ENCODE measurements around the gene DTX3. TPM values are rescaled to one million over a fixed set of nuclear protein-coding genes. Genes with fewer than 3 reads are reported as not detected.

The DTX3 gene
- total RNA-seq, 3 donors from 2014 or later: 3.0 to 35.1 (median 25.9) TPM

DNA sequence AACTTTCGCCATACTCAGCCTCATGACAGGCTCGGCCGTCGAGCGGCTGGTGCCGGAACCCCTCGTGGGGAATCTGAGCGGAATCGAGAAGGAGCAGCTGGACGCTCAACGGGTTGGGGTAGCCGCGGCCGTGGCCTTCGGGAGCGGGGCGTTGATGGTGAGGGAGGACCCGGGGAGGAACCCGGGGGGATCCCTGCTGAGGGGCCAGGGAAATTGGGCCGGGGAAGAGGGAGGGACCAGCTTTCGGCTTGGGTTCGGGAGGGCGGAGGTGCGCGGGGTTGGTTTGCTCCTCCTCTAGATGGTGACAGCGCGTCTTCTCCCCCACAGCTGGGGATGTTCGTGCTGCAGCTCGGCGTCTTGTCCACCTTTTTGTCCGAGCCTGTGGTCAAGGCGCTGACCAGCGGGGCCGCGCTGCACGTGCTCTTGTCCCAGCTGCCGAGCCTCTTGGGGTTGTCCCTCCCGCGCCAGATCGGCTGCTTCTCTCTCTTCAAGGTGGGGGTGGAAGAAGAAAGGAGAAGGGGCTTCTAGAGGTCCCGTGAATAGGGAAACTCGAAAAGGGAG lies 16.4 kb downstream of the DTX3 start:
- intact Hi-C loops (cut with DNase I; ENCODE audit: low total_unique reads): no loop called here
- H3K27me3 ChIP-seq: peaks cover 0 to 25% of the 10 kb centered on the region in 2 donors
- DNase-seq (ENCODE audit: low spot score in 2 of 2): no peak

GRCh38 chr12:57621497-57622292 lies 17.1 kb downstream of the DTX3 start:
- Histone ChIP-seq H3K27ac (no peak overlapping the region), H3K9me3 (no peaks in the 10 kb centered on the region), H3K36me3 (no peaks in the 10 kb centered on the region), H3K4me3 (peak overlapping the region; percentile 31 to 62 (median 47)), H3K27me3 (peaks cover 0 to 30% of the 10 kb centered on the region in 2 donors), H3K4me1 (peaks cover 0 to 11% of the 10 kb centered on the region in 2 donors)
- TF ChIP-seq POLR2AphosphoS5 (IDR thresholded peaks at IDR 0.05) (peak in 1 of 3 donors; percentile 8), CTCF (IDR thresholded peaks at IDR 0.05) (peak; percentile 60 to 89 (median 84)), POLR2A (IDR thresholded peaks at IDR 0.05) (no peak)
- DNase-seq (ENCODE audit: low spot score in 2 of 2): no peak
- intact Hi-C loops (cut with DNase I; ENCODE audit: low total_unique reads): no loop called here

More for the DNA sequence above, 16.4 kb downstream of the DTX3 start:
- no peaks in the 10 kb centered on the region for H3K36me3 ChIP-seq
- H3K27ac ChIP-seq: no peak overlapping the region
- H3K4me1 ChIP-seq: peaks cover 0 to 11% of the 10 kb centered on the region in 2 donors
- no peaks in the 10 kb centered on the region for H3K9me3 ChIP-seq
- H3K4me3 ChIP-seq: peak overlapping the region; percentile 31 to 62 (median 47)
- TF ChIP-seq POLR2A (IDR thresholded peaks at IDR 0.05) (no peak), CTCF (IDR thresholded peaks at IDR 0.05) (no peak)

DNA sequence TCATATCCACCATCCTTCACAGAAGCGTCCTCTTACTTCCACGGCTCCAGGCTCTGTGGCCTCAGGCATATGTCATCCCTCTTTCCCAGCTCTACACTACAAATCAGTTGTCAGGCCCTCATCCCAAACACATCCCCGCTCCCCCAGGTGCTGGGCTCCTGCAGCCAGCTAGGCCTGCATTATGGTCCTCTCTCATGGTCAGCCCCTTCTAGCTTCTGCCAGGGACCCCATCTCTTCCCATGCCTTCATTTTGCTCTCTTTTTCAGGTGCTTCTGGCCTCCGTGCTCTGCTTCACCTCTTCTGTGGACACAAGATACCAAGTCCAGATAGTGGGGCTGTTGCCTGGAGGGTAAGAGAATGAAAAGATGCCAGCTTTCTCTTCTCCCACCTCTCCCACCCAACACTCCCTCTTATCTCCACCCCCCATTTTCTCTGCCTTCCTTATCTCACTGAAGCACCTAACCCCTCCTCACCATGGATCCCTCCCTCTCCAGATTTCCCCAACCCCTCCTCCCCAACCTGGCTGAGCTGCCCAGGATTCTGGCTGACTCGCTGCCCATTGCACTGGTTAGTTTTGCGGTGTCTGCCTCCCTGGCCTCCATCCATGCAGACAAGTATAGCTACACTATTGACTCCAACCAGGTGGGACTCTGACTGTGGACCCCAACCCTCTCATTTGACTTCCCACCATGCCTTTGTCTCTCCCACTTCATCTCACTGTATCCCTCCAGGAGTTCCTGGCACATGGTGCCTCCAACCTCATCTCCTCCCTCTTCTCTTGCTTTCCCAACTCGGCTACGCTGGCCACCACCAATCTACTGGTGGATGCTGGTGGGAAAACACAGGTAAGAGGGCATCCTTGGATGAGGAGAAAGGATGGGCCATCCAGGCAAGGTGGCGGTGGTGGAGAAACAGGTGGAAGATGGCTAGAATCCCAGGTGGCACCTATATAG lies 17.9 kb downstream of the DTX3 start:
- H3K4me3 ChIP-seq: no peak overlapping the region
- H3K4me1 ChIP-seq: peaks cover 0 to 11% of the 10 kb centered on the region in 2 donors
- intact Hi-C loops (cut with DNase I; ENCODE audit: low total_unique reads): no loop called here
- DNase-seq (ENCODE audit: low spot score in 2 of 2): no peak
- no peaks in the 10 kb centered on the region for H3K36me3 ChIP-seq
- H3K9me3 ChIP-seq: no peaks in the 10 kb centered on the region
- H3K27me3 ChIP-seq: peaks cover 0 to 31% of the 10 kb centered on the region in 2 donors
- no peak overlapping the region for H3K27ac ChIP-seq
- no peak for TF ChIP-seq POLR2AphosphoS5 (IDR thresholded peaks at IDR 0.05)
- no peak for TF ChIP-seq CTCF (IDR thresholded peaks at IDR 0.05)
- no peak for TF ChIP-seq POLR2A (IDR thresholded peaks at IDR 0.05)

- Histone ChIP-seq H3K27me3 (peaks cover 0 to 31% of the 10 kb centered on the region in 2 donors), H3K27ac (no peak overlapping the region), H3K4me3 (no peak overlapping the region), H3K4me1 (peaks cover 0 to 11% of the 10 kb centered on the region in 2 donors), H3K9me3 (no peaks in the 10 kb centered on the region), H3K36me3 (no peaks in the 10 kb centered on the region)
- intact Hi-C loops (cut with DNase I; ENCODE audit: low total_unique reads): no loop called here
- no peak for DNase-seq (ENCODE audit: low spot score in 2 of 2)
- TF ChIP-seq CTCF (IDR thresholded peaks at IDR 0.05) (no peak), POLR2A (IDR thresholded peaks at IDR 0.05) (no peak), POLR2AphosphoS5 (IDR thresholded peaks at IDR 0.05) (no peak)
Observed at GRCh38 chr12:57623385-57623784, 18.8 kb downstream of the DTX3 start.

Data from breast epithelium (tissue), 4 donors.